CD4-positive, alpha-beta T cell (primary cell): ENCODE measurements around the gene PTH1R. TPM values are rescaled to one million over a fixed set of nuclear protein-coding genes. Genes with fewer than 3 reads are reported as not detected.

Experiments used
- ATAC-seq: fragments of 200-7000 bp; cut with Tn5 transposase; one replicate; pipeline ENCODE4 v1.10.0; 2022; ENCODE audit warnings: mild to moderate bottlenecking; ENCODE audit not compliant: poor library complexity
- CTCF ChIA-PET: fragments of 350-600 bp; sonication (Branson Sonifier 250); formaldehyde crosslinking; loops from one replicate; lab custom pipeline; 2021; ENCODE audit warnings: antibody characterized with exemption, inconsistent platforms; lab: Charles Lee
- POLR2A ChIA-PET: fragments of 350-600 bp; sonication (Branson Sonifier 250); formaldehyde crosslinking; loops from one replicate; lab custom pipeline; 2021; ENCODE audit warnings: antibody characterized with exemption, inconsistent platforms; lab: Charles Lee
- DNase-seq, 14 experiments: peaks; one replicate each; pipeline ENCODE4 v3.0.0-alpha.2; 2013 to 2020; ENCODE audit warnings: mixed read lengths in 2 of 14
- H3K27ac ChIP-seq, 2 donors: one replicate each; pipeline versions ENCODE4 v1.5.1 to v1.7.0; 2013; ENCODE audit warnings: low read length in 2 of 2, low read depth in 1 of 2, mild to moderate bottlenecking in 1 of 2
- H3K27me3 ChIP-seq, 2 experiments: 1 replicate in 1 of 2; 2 replicates in 1 of 2; pipeline versions ENCODE4 v1.6.1 to v1.7.0; 2013; ENCODE audit warnings: low read length in 2 of 2, control low read depth in 1 of 2, mild to moderate bottlenecking in 1 of 2, moderate library complexity in 1 of 2; ENCODE audit not compliant: insufficient read depth in 2 of 2, control insufficient read depth in 1 of 2
- H3K36me3 ChIP-seq: one replicate; pipeline ENCODE4 v1.6.1; 2013; ENCODE audit warnings: low read length, control low read depth; ENCODE audit not compliant: insufficient read depth
- H3K4me1 ChIP-seq: one replicate; pipeline ENCODE4 v1.6.1; 2013; ENCODE audit warnings: low read length, control low read depth; ENCODE audit not compliant: insufficient read depth
- H3K4me3 ChIP-seq: one replicate; pipeline ENCODE4 v1.5.1; 2013; ENCODE audit warnings: mild to moderate bottlenecking, low read length, moderate library complexity
- H3K9me3 ChIP-seq, 2 experiments: 1 replicate in 1 of 2; 2 replicates in 1 of 2; pipeline versions ENCODE4 v1.6.1 to v1.7.0; 2013; ENCODE audit warnings: low read length in 2 of 2, mild to moderate bottlenecking in 2 of 2, control low read depth in 1 of 2, moderate library complexity in 1 of 2; ENCODE audit not compliant: control insufficient read depth in 1 of 2, insufficient read depth in 1 of 2
- H3K27ac Mint-ChIP-seq: one replicate; pipeline ENCODE4 v1.8.0; 2020; ENCODE audit warnings: mixed read lengths
- H3K27me3 Mint-ChIP-seq: one replicate; pipeline ENCODE4 v1.8.0; 2021; ENCODE audit warnings: mixed read lengths
- H3K36me3 Mint-ChIP-seq: one replicate; pipeline ENCODE4 v1.8.0; 2021; ENCODE audit warnings: low read depth, mixed read lengths
- H3K4me1 Mint-ChIP-seq: one replicate; pipeline ENCODE4 v1.8.0; 2021; ENCODE audit warnings: low read depth, mixed read lengths
- H3K4me3 Mint-ChIP-seq: one replicate; pipeline ENCODE4 v1.8.0; 2020; ENCODE audit warnings: mild to moderate bottlenecking, mixed read lengths
- H3K9me3 Mint-ChIP-seq: one replicate; pipeline ENCODE4 v1.8.0; 2020; ENCODE audit warnings: mixed read lengths
- CTCF ChIP-seq: fragments of 200-600 bp; IDR thresholded peaks from one replicate; pipeline ENCODE4 v1.8.0; 2022; ENCODE audit warnings: antibody characterized with exemption, mild to moderate bottlenecking
- intact Hi-C, 2 experiments: fragments of 100-400 bp; cut with DNase I in 1 of 2; cut with micrococcal nuclease in 1 of 2; formaldehyde crosslinking; loops; one replicate each; pipeline versions ENCODE4 v1.15.1 to v1.9.0; 2023 to 2025; cut with DNase I, micrococcal nuclease
- total RNA-seq, 174 experiments: library from RNA in 2 of 174; stranded (reverse) in 2 of 174; gene quantifications; one replicate each; pipeline ENCODE4 v1.2.3 and lab custom pipeline; 2021 to 2026

The PTH1R gene
- total RNA-seq, 2 experiments from 2014 or later: not detected

GRCh38 chr3:46895761-46896160, 18.2 kb downstream of the PTH1R start:
- H3K4me1 Mint-ChIP-seq: no peaks in the 10 kb centered on the region
- peaks cover 78% of the 10 kb centered on the region for H3K27me3 Mint-ChIP-seq
- no peaks in the 10 kb centered on the region for H3K36me3 Mint-ChIP-seq
- peaks cover 18% of the 10 kb centered on the region for H3K4me1 ChIP-seq
- peaks cover 37 to 41% of the 10 kb centered on the region in 2 experiments for H3K27me3 ChIP-seq
- POLR2A ChIA-PET: no interaction called here
- H3K9me3 Mint-ChIP-seq: no peaks in the 10 kb centered on the region
- ATAC-seq (no peak), DNase-seq (no peak)
- no peak overlapping the region for H3K27ac Mint-ChIP-seq
- TF ChIP-seq CTCF: no peak
- no peaks in the 10 kb centered on the region for H3K9me3 ChIP-seq
- H3K4me3 Mint-ChIP-seq: no peak overlapping the region
- H3K27ac ChIP-seq: no peak overlapping the region
- intact Hi-C loops: loop anchor here (1.0 to 5.0 kb wide), 4 partner anchors 29 to 408 kb away; no protein-coding TSS in a partner anchor
- H3K4me3 ChIP-seq: no peak overlapping the region
- H3K36me3 ChIP-seq: no peaks in the 10 kb centered on the region
- CTCF ChIA-PET: interaction anchor here (0.8 kb wide), 1 partner anchor 177 kb away, joined by 3 read pairs; no protein-coding TSS in a partner anchor

- H3K9me3 Mint-ChIP-seq: no peaks in the 10 kb centered on the region
- no peaks in the 10 kb centered on the region for H3K4me1 Mint-ChIP-seq
- Histone ChIP-seq H3K27me3 (peaks cover 31 to 35% of the 10 kb centered on the region in 2 experiments), H3K4me3 (no peak overlapping the region), H3K36me3 (no peaks in the 10 kb centered on the region), H3K4me1 (peaks cover 18% of the 10 kb centered on the region), H3K27ac (no peak overlapping the region), H3K9me3 (no peaks in the 10 kb centered on the region)
- no peak for TF ChIP-seq CTCF
- CTCF ChIA-PET: no interaction called here
- intact Hi-C loops: loop anchor here (5.0 kb wide), 2 partner anchors 44 to 409 kb away; no protein-coding TSS in a partner anchor
- POLR2A ChIA-PET: no interaction called here
- no peak overlapping the region for H3K27ac Mint-ChIP-seq
- no peaks in the 10 kb centered on the region for H3K36me3 Mint-ChIP-seq
- DNase-seq (no peak), ATAC-seq (no peak)
- H3K4me3 Mint-ChIP-seq: no peak overlapping the region
- H3K27me3 Mint-ChIP-seq: peaks cover 72% of the 10 kb centered on the region
Observed at GRCh38 chr3:46896386-46896785, 18.9 kb downstream of the PTH1R start.

GRCh38 chr3:46897031-46897430, 19.5 kb downstream of the PTH1R start:
- intact Hi-C loops: loop anchor here (5.0 kb wide), 2 partner anchors 45 to 410 kb away; no protein-coding TSS in a partner anchor
- ATAC-seq: no peak
- peaks cover 65% of the 10 kb centered on the region for H3K27me3 Mint-ChIP-seq
- H3K36me3 Mint-ChIP-seq: no peaks in the 10 kb centered on the region
- no peak overlapping the region for H3K4me3 ChIP-seq
- H3K4me1 ChIP-seq: peaks cover 16% of the 10 kb centered on the region
- H3K27ac ChIP-seq: no peak overlapping the region
- H3K27ac Mint-ChIP-seq: no peak overlapping the region
- ChIA-PET CTCF (no interaction called here), POLR2A (no interaction called here)
- H3K9me3 Mint-ChIP-seq: no peaks in the 10 kb centered on the region
- H3K36me3 ChIP-seq: no peaks in the 10 kb centered on the region
- H3K27me3 ChIP-seq: peaks cover 25 to 29% of the 10 kb centered on the region in 2 experiments
- H3K4me1 Mint-ChIP-seq: no peaks in the 10 kb centered on the region
- H3K4me3 Mint-ChIP-seq: no peak overlapping the region
- DNase-seq: no peak
- TF ChIP-seq CTCF: no peak
- H3K9me3 ChIP-seq: no peaks in the 10 kb centered on the region
